Tibial nerve (tissue), 4 donors: ENCODE measurements around the gene HOMER3.

ENCODE experiments used
- EP300 ChIP-seq, 2 donors: sonication (generic); formaldehyde crosslinking; IDR thresholded peaks; one replicate each; pipeline ENCODE4 v1.6.1; 2017; ENCODE audit warnings: antibody characterized with exemption in 2 of 2, mild to moderate bottlenecking in 1 of 2
- POLR2A ChIP-seq, 2 donors: fragments of 450-650 bp; IDR thresholded peaks; one replicate each; pipeline ENCODE4 v1.6.1; 2017; ENCODE audit warnings: antibody characterized with exemption in 2 of 2, mild to moderate bottlenecking in 2 of 2, moderate library complexity in 2 of 2
- TF ChIP-seq, protein P1 (sequence below), 5 experiments: fragments of 200-600 bp in 3 of 5; fragments of 450-650 bp in 2 of 5; sonication (generic) in 3 of 5; IDR thresholded peaks; one replicate each; pipeline ENCODE4 v1.5.1; 2016 to 2019; ENCODE audit warnings: antibody characterized with exemption in 5 of 5, mild to moderate bottlenecking in 3 of 5, moderate library complexity in 2 of 5

DNA sequence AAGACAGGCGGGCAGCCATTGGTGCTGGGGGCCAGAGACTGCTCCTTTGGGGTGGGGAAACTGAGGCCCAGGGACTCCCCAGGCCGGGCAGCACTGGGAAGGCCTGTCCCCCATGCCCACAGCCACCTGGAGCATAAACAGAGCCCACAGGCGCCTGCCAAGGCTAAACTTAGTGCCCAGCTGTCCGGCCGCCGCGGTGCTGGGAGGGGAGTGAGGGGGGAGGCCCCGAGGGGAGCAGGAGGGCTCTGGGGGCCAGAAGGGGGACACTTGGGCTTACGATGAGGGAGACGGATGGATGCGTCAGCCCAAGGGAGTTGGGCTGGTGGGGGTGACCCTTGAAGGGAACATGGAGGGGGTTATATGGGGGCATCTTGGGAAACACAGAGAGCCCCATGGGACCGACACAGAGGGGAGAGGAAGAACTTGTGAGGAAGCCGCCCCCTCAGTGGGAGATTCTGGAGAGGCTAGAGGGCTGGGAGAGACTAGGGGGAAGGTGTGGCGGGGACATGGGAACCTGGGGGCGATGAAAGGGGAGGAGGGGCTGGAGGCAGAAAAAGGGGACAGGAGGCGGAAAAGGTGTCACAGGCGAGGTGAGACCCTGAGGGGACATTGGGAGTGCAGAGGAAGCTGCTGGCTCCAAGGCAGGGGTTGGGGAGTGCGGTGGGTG lies 47.3 kb downstream of the HOMER3 start:
- TF ChIP-seq, protein P1, sequence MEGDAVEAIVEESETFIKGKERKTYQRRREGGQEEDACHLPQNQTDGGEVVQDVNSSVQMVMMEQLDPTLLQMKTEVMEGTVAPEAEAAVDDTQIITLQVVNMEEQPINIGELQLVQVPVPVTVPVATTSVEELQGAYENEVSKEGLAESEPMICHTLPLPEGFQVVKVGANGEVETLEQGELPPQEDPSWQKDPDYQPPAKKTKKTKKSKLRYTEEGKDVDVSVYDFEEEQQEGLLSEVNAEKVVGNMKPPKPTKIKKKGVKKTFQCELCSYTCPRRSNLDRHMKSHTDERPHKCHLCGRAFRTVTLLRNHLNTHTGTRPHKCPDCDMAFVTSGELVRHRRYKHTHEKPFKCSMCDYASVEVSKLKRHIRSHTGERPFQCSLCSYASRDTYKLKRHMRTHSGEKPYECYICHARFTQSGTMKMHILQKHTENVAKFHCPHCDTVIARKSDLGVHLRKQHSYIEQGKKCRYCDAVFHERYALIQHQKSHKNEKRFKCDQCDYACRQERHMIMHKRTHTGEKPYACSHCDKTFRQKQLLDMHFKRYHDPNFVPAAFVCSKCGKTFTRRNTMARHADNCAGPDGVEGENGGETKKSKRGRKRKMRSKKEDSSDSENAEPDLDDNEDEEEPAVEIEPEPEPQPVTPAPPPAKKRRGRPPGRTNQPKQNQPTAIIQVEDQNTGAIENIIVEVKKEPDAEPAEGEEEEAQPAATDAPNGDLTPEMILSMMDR (IDR thresholded peaks at IDR 0.05): no peak
- TF ChIP-seq EP300 (IDR thresholded peaks at IDR 0.05) (no peak), POLR2A (IDR thresholded peaks at IDR 0.05) (no peak)
